NCI-H146 (cell line): Measurements from ENCODE around the gene NDOR1.
A peak's percentile ranks its signal among the peaks of the same experiment; 100 is the strongest.

Source experiments
- DNase-seq: peaks from one replicate; lab custom pipeline; 2025; lab: John Stamatoyannopoulos, UW

NDOR1 gene

GRCh38 chr9:137182836-137183235, 22.7 kb upstream of the NDOR1 start:
- DNase-seq, result no peak

GRCh38 chr9:137183980-137184595, 21.4 kb upstream of the NDOR1 start:
- DNase-seq, result no peak

GRCh38 chr9:137184881-137185660, 20.4 kb upstream of the NDOR1 start:
- DNase-seq, result no peak

GRCh38 chr9:137185921-137186320, 19.6 kb upstream of the NDOR1 start:
- no peak for DNase-seq

GRCh38 chr9:137186385-137186784, 19.1 kb upstream of the NDOR1 start:
- DNase-seq, result no peak

GRCh38 chr9:137187386-137187785, 18.1 kb upstream of the NDOR1 start:
- no peak for DNase-seq

GRCh38 chr9:137188086-137188489, 17.4 kb upstream of the NDOR1 start:
- no peak for DNase-seq

GRCh38 chr9:137188490-137189296, 16.8 kb upstream of the NDOR1 start, which contains the start of the genes ANAPC2 and SSNA1:
TSS of gene ANAPC2 (minus strand) at chr9:137188560. CDS start at chr9:137188532, 28 bp downstream.
TSS of gene SSNA1 (plus strand) at chr9:137188676. CDS start at chr9:137188727, 51 bp downstream.
- DNase-seq, result peak; percentile 86

- DNase-seq, result no peak
Measured at GRCh38 chr9:137189297-137190295, 15.9 kb upstream of the NDOR1 start.

GRCh38 chr9:137190315-137190856, 15.1 kb upstream of the NDOR1 start:
- no peak for DNase-seq

- no peak for DNase-seq
Measured at GRCh38 chr9:137191245-137191644, 14.3 kb upstream of the NDOR1 start.

- DNase-seq, result no peak
Measured at GRCh38 chr9:137191691-137192447, 13.6 kb upstream of the NDOR1 start.

GRCh38 chr9:137192448-137192780, 13.1 kb upstream of the NDOR1 start:
- DNase-seq, result no peak

GRCh38 chr9:137192859-137193258, 12.6 kb upstream of the NDOR1 start:
- DNase-seq, result no peak

GRCh38 chr9:137193771-137194170, 11.7 kb upstream of the NDOR1 start:
- no peak for DNase-seq

GRCh38 chr9:137194388-137194787, 11.1 kb upstream of the NDOR1 start:
- DNase-seq, result no peak

- no peak for DNase-seq
Measured at GRCh38 chr9:137194909-137195308, 10.6 kb upstream of the NDOR1 start.

- DNase-seq, result peak; percentile 86
Measured at GRCh38 chr9:137195525-137196220, 9.8 kb upstream of the NDOR1 start.

GRCh38 chr9:137198051-137198901, 7.2 kb upstream of the NDOR1 start:
- peak; percentile 12 for DNase-seq
